HG03565 (cell line): Measurements from ENCODE around the gene MMEL1.
"Not testable (repeated sequence)": the region's sequence is repeated elsewhere in the genome, so short reads cannot be mapped to it uniquely, and the experiment has no call there.

ENCODE experiments used
- ATAC-seq: cut with Tn5 transposase; IDR thresholded peaks from one replicate; pipeline ENCODE4 v1.9.1; 2021; ENCODE audit warnings: mild to moderate bottlenecking, moderate library complexity; ENCODE audit not compliant: unreplicated experiment

The MMEL1 gene

DNA sequence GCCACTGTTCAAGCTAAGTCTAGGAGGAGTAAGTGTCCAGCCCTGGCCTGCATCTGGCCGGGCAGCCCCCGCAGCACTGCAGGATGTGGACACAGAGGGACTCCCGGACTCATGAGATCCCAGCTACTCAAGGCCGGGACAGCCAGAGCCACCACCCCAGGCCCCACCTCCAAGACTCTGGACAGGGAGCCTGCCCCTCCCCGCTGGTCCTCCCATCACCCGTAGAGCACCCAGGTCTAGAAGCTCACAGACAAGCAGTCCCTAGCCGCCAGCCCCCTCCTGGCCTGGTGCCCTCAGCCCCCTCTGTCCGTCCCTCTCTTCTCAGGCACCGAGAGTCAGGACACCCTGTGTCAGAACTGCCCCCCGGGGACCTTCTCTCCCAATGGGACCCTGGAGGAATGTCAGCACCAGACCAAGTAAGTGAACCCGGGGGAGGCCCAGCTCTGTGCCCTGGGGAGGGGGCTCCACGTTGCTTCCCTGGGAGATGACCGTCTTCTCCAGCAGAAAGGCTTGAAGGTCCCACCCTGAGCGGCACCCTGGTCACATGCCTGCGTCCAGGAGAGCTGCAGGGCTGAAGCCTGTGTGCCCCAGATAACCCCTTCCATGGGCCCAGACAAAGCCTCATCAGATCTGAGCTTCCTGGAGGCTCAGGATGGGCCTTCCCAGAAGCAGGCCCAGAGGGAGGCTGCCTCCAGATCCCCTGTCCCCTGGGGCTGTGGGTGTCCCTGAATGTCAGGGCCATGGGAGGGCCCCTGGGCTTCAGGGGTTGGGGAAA lies 72.3 kb downstream of the MMEL1 start:
- no peak for ATAC-seq

DNA sequence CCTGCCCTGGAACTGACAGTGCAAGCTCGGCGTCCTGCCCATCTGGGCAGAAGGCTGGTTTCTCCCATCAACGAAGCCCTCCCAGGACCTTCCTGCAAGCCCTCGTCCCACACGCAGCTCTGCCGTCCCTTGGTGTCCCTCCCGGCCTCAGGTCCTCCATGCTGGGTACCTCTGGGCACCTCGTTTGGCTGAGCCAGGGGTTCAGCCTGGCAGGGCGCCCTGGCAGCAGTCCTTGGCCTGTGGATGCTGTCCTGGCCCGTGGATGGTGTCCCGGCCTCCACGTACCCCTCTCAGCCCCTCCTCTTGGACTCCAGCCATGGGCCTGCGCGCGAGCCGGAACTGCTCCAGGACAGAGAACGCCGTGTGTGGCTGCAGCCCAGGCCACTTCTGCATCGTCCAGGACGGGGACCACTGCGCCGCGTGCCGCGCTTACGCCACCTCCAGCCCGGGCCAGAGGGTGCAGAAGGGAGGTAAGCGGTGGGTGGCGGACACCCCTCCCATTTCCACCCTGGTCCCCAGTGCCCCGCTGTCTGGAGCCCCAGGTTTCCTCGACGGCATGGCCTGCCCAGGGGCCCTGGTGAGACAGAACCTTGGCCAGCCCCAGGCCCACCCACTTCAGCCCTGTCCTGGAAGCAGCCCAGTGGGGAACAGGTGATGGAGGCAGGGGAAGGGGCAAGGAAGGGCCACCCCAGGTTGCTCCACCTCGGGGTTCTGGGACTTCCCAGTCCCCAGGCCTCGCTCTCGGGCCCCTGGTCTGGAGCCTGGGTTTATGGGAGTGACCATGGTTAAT lies 73.1 kb downstream of the MMEL1 start:
- ATAC-seq = no peak

DNA sequence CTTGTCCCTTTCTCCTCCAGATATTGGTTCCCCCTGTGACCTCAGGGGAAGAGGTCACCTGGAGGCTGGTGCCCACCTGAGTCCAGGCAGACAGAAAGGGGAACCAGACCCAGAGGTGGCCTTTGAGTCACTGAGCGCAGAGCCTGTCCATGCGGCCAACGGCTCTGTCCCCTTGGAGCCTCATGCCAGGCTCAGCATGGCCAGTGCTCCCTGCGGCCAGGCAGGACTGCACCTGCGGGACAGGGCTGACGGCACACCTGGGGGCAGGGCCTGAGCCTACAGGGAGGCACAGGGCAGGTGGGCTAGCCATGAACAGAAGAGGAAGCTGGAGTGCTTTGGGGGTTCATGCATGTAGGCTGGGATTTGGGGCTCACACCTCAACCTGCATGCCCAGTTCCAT lies 74.0 kb downstream of the MMEL1 start:
- no peak for ATAC-seq

DNA sequence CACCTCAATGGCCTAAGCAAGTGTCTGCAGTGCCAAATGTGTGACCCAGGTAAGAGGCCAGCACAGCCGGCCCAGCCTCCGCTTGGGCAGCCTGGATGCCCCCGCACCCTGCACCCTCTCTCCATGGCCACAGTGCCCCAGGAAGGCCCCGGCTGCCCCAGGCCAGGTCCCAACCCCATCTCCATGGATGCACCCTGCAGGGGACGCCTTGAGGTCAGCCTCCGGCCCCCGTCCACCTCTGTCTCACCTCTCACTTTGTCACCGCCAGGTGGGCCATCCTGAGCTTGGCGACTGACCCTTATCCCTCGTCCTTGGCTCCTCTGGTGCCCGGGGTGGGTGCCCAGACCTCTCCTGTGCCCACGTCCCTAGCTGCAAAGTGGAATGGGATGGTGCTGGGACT lies 74.4 kb downstream of the MMEL1 start:
- ATAC-seq = no peak

DNA sequence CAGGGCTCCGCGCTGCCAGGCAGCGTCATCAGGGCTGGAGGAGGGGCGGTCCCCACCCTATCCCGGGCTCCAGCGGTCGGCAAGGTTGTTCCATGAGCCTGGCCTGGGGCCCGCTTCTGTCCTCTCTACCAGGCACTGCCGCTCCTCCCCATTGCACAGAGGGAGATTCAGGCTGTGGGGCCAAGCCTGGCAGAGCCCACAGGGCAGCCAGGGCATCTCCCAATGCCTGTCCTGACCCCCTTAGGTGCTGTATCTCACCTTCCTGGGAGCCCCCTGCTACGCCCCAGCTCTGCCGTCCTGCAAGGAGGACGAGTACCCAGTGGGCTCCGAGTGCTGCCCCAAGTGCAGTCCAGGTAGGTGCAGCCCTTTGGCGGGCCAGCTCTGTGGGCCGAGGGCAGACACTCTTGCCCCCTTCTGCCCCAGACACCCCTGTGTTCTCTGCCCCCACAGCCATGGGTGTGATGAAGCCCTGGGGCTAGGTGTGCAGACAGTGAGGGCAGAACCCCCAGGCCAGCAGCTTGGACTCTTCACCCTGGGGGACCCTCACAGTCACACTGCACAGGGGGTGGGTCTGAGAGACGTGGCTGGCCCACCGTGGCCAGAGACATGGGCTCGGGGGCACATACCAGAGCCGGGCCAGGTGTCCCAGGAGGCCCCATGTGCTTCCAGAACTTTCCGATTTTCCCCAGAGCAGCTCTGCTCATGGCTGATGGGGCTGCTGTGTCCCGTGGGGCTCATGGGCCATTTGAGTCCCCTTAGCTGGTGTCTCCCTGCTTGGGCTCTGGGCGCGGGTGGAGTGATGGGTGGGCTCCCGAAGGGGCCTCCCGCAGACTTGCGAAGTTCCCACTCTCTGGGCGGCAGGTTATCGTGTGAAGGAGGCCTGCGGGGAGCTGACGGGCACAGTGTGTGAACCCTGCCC lies 75.1 kb downstream of the MMEL1 start:
- ATAC-seq = no peak

DNA sequence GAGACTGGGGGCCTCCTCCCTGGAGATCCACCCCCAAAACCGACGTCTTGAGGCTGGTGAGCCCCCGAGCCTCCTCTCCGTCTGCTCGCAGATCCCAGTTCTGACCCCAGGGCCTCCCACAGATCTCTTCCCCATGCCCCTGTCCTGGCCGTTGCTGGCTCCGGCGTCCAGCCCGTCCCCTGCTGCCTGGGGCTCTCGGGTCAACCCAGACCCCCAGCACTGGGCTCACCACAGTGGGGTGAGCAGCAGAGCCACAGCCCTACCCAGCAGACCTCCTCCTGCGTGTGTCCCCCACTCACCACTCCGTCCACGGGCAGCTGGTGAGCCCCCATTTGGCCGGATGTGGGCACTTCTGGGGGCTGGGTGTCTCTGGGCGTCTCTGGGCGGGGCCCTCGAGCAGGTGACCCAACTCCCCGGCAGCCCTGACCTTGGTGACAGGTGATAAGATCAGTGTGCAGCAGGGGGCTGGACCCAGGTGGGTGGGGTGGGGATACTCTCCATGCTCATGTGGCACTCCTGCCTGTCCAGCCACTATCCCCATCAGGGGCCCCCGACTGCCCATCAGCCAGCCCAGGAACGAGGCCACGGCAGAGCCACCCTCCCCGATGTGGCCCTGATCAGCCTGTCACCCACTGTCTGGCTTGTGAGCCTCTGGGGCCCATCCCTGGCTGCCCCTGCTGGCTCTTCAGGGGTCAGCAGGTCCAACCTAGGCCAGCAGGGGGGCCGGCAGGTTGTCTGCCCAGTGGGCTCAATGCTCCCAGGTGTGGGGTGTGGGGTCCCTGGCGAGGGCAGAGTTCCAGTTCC lies 75.9 kb downstream of the MMEL1 start:
- no peak for ATAC-seq

DNA sequence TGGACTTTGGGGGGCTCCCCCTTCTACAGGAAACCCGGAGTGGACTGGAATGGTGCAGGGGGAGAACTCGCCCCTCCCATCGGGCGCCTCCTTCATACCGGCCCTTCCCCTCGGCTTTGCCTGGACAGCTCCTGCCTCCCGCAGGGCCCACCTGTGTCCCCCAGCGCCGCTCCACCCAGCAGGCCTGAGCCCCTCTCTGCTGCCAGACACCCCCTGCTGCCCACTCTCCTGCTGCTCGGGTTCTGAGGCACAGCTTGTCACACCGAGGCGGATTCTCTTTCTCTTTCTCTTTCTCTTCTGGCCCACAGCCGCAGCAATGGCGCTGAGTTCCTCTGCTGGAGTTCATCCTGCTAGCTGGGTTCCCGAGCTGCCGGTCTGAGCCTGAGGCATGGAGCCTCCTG lies 76.5 kb downstream of the MMEL1 start, which contains the start of gene TNFRSF14:
Gene TNFRSF14 (plus strand): TSS at position 95 of the 401 bp plus-strand sequence. CDS start 294 bp downstream, at position 389.
- no peak for ATAC-seq

DNA sequence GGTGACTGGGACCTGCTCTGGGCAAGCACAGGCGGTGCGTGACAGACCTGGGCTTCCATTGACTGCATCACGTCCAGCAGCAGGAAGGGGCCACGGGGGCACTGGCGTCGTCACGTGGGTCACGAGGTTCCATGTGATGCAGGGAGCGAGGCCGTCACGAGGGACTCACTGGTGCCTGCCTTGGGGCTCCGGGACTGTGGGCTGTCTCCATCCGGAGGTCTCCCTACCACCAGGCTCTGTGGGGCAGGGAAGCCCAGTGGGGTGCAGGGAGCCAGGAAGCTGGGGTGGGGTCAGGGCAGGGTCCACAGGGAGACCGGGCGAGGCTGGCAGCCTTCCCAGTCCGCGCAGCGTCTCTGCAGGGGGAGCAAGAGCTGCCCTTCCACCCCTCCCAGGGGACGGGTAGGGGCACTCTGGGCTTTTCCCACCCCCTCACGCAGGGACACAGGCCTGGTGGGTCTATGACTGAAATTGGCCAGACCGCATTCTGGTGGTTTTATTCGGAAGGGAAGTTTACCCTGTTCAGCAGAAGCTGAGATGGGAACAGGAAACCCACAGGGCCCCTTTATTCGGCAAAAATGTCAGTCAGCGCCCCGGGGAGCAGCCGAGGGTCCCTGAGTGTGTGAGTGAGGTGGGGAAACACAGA lies 77.1 kb downstream of the MMEL1 start:
- ATAC-seq = no peak

DNA sequence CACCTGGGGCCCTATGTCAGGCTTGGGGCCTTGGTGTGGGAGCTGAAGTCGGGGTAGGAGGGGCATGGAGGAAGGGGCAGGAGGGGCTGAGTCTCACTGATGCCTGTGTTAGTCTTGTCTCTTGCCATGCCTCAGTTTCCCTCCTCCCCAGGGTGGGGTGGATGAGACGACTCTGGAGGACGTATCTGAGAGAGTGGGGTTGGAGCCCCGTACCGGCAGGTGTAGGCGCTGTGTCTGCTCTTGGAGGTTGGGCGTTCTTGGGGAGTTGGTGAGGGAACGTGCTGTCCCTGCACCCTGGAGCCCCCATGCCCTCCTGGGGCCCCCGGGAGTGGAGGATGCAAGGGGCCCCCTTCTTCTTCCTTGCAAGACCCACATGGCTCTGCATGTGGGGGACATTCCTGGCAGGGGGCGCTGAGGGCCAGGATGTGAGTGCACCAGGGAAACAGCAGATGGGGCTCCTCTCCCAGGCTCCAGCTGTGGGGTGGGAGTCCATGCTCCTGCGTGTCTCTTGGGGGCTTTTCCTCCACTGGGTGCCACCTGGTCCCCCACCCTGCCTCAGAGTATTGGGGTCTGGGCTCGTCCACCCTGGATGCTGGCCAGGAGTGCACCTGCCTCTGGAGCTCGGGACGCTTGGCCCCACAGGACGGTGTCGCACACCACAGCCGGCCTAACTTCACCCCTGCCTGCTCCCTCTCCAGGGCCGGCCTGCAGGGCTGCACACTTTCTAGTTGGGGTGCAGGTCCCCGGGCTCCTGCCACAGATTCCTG lies 78.0 kb downstream of the MMEL1 start:
- ATAC-seq = no peak

DNA sequence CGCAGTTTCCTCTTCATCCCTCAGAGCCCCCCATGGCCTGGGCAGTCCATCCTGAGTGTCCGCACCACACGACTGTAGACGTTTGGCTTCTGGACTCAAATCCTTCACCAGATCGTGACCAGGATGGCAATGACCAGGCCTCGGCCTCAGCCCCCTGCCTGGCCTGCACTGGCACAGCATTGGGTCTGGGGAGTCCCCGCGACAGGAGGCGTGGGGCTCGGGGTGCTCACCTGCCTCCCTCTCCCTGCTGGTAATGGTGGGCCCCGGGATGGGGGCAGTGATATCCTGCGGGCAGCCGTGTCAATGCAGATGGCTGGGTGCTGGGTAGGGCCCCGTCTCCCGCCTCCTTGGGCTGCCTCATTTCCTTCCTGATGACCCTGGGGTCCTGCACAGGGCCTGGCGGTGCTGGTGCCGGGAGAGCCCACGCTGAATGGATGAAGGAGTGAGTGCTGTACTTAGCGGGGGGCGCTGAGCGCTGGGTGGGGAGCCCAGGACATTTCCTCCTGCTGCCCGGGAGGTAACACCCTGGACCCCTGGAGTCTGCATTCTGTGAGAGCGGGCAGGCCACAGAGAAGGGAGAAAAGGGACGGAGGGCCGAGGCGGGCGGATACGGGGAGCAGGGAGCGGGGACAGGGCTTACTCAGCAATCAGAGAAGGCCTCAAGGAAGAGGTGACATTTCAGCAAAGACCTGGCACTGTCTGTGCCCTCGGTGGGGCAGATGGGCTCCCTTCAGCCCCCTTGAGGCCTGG lies 78.8 kb downstream of the MMEL1 start:
- no peak for ATAC-seq

DNA sequence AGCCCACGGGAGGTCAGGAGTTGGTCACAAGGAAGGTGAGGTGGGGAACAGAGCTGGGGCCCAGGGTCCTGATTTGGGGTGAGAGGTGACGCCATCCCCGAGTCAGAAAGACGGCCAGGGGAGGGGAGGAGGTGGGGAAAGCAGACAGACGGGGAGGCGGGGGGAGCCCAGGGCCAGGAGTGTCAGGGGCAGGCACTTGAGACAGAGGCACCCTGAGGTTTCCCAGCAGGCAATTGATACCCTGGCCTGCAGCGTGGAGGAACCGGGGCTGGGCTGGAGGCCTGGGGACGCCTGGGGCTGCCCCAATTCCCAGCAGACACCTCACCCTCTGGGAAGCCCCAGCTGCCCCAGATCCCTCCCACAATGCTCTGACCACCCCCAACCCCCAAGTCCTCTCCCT lies 79.7 kb downstream of the MMEL1 start:
- not testable (repeated sequence) for ATAC-seq

DNA sequence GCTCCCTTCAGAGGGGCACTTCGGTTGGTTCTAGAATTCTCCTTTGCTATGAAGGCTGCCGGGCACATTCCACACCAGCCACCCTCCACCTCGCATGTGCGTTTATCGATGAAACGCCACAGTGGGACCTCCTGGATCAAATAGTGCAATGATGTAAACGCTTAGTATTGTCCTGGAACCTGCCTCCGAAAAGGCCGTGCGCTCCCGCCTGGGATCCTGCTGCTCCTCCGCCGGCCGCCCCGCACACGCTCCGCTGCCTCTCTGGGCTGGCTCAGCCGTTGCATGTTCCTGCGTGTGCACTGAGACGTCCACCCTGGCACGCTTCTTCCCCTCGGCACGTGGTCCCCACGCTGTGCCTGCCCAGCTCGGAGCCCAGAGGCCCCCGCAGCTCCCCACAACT lies 80.6 kb downstream of the MMEL1 start:
- no peak for ATAC-seq

DNA sequence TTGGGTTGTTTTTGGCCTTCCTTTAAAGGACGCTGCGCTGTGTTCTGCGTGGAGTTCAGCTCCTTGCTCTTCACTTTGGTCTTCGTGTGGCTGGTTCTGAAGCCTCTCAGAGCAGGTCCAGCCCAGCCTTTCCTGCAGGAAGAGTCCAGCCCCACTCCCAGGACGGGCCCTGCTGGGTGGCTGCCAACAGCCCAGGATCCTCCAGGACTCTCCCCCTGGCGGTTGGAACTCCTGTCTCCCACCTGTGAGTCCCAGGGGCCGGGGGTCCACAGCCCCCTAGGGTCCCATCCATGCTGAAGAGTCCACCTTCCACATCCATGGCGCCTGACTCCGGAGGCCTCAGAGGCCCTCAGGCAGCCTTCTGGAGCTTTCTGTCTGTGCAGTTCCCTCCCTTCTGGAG lies 81.3 kb downstream of the MMEL1 start:
- not testable (repeated sequence) for ATAC-seq

DNA sequence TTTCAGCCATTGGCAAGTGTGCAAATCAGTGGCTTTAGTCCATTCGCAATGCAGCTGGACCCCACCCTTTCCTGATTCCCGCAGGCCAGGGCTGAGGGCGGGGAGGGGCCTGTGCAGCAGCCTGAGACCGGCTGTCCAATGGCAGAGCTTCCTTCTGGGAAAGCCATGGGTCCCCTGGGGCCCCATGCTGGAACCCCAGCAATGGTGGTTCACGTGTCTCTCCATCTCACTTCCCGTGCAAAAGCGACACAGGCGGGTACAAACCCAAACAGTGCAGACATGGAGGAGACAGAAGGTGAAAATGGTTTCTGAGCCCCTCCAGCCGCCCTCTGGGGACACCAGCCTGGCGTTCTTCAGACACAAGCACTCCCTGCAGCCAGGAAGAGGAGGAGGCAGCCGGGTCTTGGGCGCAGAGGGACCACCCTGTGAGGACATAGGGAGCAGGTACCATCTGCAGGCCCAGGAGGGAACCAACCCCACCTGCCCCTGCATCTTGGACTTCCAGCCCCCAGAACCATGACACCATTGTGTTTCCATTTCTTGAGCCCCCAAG lies 82.4 kb downstream of the MMEL1 start:
- not testable (repeated sequence) for ATAC-seq

DNA sequence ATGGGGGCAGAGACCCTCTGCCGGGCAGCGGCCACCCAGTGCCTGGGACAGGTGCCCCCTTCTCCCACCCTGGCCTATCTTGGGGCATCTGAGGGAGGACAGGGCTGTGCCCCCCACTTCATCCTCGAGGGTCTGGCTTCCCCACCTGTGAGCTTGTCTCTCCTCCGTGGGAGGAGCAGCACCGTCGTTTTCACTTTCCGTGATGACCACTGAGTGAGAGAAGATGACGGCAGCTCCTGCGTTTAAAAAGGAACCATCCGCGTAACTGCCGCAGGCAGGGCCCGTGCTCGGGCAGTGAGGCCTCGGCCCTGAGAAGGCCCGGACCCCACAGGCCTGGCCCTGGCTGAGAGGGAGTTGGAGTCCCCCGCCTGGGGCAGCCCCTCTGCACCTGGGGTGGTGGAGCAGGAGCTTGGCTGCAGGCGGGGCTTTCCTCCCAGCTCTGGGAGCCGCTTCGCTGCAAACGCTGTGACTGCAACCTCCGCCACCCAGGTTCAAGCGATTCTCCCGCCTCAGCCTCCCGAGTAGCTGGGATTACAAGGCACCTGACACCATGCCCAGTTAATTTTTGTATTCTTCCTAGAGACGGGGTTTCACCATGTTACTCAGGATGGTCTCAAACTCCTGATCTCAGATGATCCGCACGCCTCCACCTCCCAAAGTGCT lies 83.3 kb downstream of the MMEL1 start:
- ATAC-seq = not testable (repeated sequence)

DNA sequence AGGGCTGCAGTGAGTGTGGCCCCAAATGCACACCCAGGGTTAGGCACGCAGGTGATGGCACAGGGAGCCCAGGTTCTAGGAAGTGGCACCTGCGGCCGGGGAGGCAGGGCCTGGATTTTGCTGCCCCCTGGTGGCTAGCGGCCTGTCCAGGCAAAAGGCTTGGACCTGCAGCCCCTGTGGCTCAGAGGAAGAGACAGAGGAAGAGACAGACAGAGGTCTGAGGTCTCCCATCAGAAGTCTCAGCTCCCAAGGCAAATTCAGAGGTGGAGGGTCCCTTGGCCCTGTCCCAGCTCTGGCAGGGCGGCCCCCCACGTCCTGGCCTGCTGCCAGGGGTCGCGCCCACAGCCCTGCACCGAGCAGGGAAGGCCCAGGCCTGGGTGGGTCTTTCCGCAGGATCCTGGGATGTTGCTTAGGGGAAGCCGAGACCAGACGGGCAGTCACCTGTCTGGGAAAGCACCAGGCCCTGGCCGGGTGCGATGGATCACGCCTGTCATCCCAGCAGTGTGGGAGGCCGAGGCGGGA lies 84.7 kb downstream of the MMEL1 start:
- no peak for ATAC-seq
